NCI-H510A treated with DMSO at 0.1 percent for 48 hours (cell line): Measurements from ENCODE around the gene GRB2.
"Not testable (repeated sequence)": the region's sequence is repeated elsewhere in the genome, so short reads cannot be mapped to it uniquely, and the experiment has no call there.

Experiments used
- DNase-seq: peaks from one replicate; lab custom pipeline; 2025; lab: John Stamatoyannopoulos, UW

Gene GRB2

GRCh38 chr17:75386430-75386829 lies 19.0 kb downstream of the GRB2 start:
- no peak for DNase-seq

- DNase-seq, result no peak
Measured at GRCh38 chr17:75384751-75385150, 20.7 kb downstream of the GRB2 start.

GRCh38 chr17:75383842-75384195 lies 21.7 kb downstream of the GRB2 start:
- DNase-seq, result no peak

- no peak for DNase-seq
Measured at GRCh38 chr17:75380750-75381149, 24.7 kb downstream of the GRB2 start.

- DNase-seq, result no peak
Measured at GRCh38 chr17:75380315-75380714, 25.2 kb downstream of the GRB2 start.

GRCh38 chr17:75379426-75379825 lies 26.1 kb downstream of the GRB2 start:
- DNase-seq, result not testable (repeated sequence)

GRCh38 chr17:75373280-75373679 lies 32.2 kb downstream of the GRB2 start:
- no peak for DNase-seq

GRCh38 chr17:75371981-75372380 lies 33.5 kb downstream of the GRB2 start:
- DNase-seq, result no peak

GRCh38 chr17:75371339-75371738 lies 34.1 kb downstream of the GRB2 start:
- no peak for DNase-seq

GRCh38 chr17:75370286-75370915 lies 35.1 kb downstream of the GRB2 start:
- no peak for DNase-seq

- not testable (repeated sequence) for DNase-seq
Measured at GRCh38 chr17:75367838-75368789, 37.4 kb downstream of the GRB2 start.

GRCh38 chr17:75367312-75367711 lies 38.2 kb downstream of the GRB2 start:
- DNase-seq, result no peak

- DNase-seq, result no peak
Measured at GRCh38 chr17:75366432-75366831, 39.0 kb downstream of the GRB2 start.

GRCh38 chr17:75365931-75366275 lies 39.6 kb downstream of the GRB2 start:
- no peak for DNase-seq

GRCh38 chr17:75365009-75365930 lies 40.2 kb downstream of the GRB2 start:
- DNase-seq, result no peak

- no peak for DNase-seq
Measured at GRCh38 chr17:75364078-75364477, 41.4 kb downstream of the GRB2 start.

GRCh38 chr17:75361996-75362395 lies 43.5 kb downstream of the GRB2 start:
- no peak for DNase-seq

- DNase-seq, result no peak
Measured at GRCh38 chr17:75361344-75361743, 44.1 kb downstream of the GRB2 start.

GRCh38 chr17:75356260-75356937 lies 49.1 kb downstream of the GRB2 start:
- no peak for DNase-seq

- no peak for DNase-seq
Measured at GRCh38 chr17:75353176-75353575, 52.3 kb downstream of the GRB2 start.

- DNase-seq, result peak; percentile 46
Measured at GRCh38 chr17:75352079-75352569, 53.4 kb downstream of the GRB2 start.

- no peak for DNase-seq
Measured at GRCh38 chr17:75350706-75351105, 54.8 kb downstream of the GRB2 start.
